NCI-H1048 (cell line): Measurements from ENCODE around the gene MRPL1.

Source experiments
- DNase-seq: peaks from one replicate; lab custom pipeline; 2025; lab: John Stamatoyannopoulos, UW

MRPL1 gene

GRCh38 chr4:77862478-77863216, at the start of gene MRPL1:
TSS of gene MRPL1 (plus strand) at chr4:77862830. CDS start at chr4:77862849, 19 bp downstream.
- DNase-seq = peak; percentile 90

- DNase-seq = no peak
Measured at GRCh38 chr4:77815636-77816035, 47.0 kb upstream of the MRPL1 start.

GRCh38 chr4:77816546-77816945, 46.1 kb upstream of the MRPL1 start:
- DNase-seq = no peak

- DNase-seq = no peak
Measured at GRCh38 chr4:77817304-77818072, 45.1 kb upstream of the MRPL1 start.

GRCh38 chr4:77818073-77818601, 44.5 kb upstream of the MRPL1 start:
- DNase-seq = peak; percentile 73

- no peak for DNase-seq
Measured at GRCh38 chr4:77818602-77819403, 43.8 kb upstream of the MRPL1 start, which contains the start of gene CNOT6L. TSS of gene CNOT6L (minus strand) at chr4:77819368. CDS start at chr4:77819308, 60 bp downstream.

GRCh38 chr4:77819404-77819842, 43.2 kb upstream of the MRPL1 start:
- no peak for DNase-seq

- DNase-seq = peak; percentile 49
Measured at GRCh38 chr4:77819843-77820648, 42.6 kb upstream of the MRPL1 start.

GRCh38 chr4:77820649-77821561, 41.7 kb upstream of the MRPL1 start:
- DNase-seq = no peak

GRCh38 chr4:77821775-77822174, 40.9 kb upstream of the MRPL1 start:
- no peak for DNase-seq

GRCh38 chr4:77826275-77826674, 36.4 kb upstream of the MRPL1 start:
- no peak for DNase-seq

GRCh38 chr4:77827343-77827742, 35.3 kb upstream of the MRPL1 start:
- no peak for DNase-seq

- DNase-seq = no peak
Measured at GRCh38 chr4:77833126-77833724, 29.4 kb upstream of the MRPL1 start.

GRCh38 chr4:77834403-77834802, 28.2 kb upstream of the MRPL1 start:
- no peak for DNase-seq

- no peak for DNase-seq
Measured at GRCh38 chr4:77843628-77844027, 19.0 kb upstream of the MRPL1 start.

- DNase-seq = no peak
Measured at GRCh38 chr4:77844363-77844762, 18.3 kb upstream of the MRPL1 start.

- no peak for DNase-seq
Measured at GRCh38 chr4:77845400-77845799, 17.2 kb upstream of the MRPL1 start.

- DNase-seq = no peak
Measured at GRCh38 chr4:77845929-77846328, 16.7 kb upstream of the MRPL1 start.

GRCh38 chr4:77848508-77848907, 14.1 kb upstream of the MRPL1 start:
- DNase-seq = no peak
